T-helper 9 cell (primary cell): ENCODE results near the gene RIN3.

Experiments
- DNase-seq: peaks from one replicate; pipeline ENCODE4 v3.0.0-alpha.2; 2020

RIN3 gene

DNA sequence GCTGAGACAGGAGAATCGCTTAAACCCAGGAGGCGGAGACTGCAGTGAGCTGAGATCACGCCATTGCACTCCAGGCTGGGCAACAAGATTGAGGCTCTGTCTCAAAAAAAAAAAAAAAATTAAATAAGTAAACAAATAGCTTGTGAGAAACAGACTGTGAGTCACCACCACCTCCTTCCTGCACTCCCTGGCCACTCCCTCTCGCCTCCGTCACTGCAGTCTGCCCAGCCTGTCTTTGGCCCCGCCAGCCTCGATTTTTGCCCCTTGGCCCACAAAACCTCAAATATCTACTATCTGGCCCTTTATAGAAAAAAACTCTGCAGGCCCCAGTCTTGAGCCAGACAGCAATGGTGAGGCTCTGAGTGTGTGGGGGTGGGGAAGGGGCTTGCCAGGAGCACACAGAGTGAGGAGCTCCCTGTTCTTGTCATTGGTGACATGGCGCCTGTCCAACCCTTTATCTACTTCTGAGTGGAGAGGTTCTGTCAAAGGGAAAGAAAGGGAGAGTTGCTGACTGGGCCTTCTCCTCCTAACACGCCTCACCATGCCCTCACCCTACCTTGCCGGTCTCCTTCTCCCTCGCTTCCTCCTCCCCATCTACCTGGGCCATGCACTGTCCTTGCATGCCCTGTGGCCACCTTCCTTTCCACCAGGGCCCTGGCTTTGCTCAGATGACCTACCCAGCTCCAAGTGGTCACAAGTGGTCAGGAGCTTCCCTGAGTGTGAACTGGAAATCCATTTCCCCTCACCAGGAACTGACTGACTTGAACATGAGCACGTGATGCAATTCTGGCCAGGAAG lies 212.8 kb downstream of the RIN3 start:
- no peak for DNase-seq

DNA sequence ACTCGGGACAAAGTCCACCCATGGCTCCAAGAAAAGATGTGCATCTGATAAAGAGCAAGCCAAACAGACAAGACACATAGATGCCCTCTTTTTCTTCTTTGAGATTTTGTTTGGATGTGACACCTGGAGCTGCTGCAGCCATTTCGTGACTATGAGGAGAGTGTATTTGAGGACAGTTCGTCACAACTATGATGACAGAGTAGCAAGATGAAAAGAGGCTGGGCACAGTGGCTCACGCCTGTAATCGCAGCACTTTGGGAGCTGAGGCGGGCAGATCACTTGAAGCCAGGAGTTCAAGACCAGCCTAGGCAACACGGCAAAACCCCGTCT lies 213.3 kb downstream of the RIN3 start:
- DNase-seq = no peak

DNA sequence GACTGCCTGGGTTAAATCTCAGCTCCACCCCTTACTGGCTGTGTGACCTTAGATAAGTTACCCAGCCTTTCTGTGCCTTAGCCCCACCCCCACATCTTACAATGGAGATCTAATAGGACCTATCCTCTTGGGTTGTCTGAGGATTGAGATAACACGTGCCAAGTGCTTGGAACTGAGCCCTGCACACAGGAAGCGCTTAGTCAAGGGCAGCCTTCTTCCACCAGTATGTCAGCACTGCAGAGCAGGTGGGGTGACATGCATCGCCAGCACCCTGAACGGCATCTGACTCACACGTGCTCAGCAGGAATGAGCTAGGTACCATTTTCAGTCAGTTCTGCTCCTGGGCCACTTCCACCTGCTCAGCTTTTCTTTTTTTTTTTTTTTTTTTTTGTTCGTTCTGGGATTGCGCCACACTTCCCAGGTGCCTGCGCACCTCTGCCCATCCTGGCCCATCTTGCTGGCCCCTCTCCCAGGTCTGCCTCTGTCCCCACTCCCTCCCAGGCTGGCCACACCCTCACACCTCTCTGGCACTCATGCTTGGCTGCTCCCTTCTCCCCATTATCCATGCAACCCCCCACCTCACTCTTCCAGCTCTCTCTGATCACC lies 215.3 kb downstream of the RIN3 start:
- no peak for DNase-seq

DNA sequence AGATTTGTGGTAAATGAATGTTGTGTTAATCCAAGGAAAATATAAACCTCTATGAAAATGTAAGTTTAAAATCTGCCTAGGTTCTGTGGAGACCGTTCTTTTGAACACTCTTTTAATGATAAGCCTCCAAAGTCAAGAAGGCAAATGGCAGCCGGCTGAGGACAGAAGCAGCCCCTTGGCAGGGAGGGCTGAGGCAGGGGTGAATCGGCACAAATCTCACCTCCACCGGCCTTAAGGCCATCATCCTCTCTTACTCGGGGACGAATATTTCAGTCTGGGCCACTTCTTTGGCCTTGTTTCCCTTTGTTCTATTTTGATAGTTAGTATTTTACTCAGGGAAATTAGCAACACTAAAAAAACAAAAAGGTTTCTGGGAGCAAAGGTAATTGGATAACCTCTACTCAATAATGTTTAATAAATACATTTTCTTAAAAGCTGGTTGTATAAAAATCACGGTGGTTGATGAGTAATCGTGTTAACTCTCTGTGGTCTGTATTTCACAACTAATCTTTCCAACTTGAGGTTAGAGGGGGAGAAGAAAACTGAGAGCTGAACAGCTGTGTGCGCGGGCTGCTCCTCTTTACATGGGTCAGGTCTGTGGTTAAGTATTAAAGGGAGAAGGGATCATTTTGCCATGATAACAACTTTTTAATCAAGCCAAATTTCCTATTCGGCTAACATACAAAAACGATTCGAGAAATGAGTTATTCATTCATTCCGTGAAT lies 216.2 kb downstream of the RIN3 start:
- no peak for DNase-seq

DNA sequence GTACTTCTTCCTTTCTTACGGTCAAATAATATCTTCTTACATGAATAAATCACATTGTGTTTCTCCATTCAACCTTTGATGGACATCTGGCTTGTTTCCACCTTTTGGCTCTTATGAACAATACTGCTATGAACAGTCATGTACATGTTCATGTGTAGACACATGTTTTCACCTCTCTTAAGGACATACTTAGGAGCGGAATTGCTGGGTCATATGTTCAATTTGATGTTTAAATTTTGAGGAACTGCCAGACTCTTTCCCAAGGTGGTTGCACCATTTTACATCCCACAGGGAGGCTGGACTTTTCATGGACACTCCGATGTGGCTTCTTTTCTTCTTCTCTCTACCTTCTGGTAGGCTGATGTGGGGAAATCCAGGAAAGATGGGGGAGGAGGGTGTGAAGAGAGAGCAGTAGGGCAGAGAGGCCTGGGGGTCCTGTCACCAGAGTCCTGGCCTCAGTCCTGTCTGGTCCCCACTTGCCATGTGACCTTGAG lies 218.1 kb downstream of the RIN3 start:
- no peak for DNase-seq

DNA sequence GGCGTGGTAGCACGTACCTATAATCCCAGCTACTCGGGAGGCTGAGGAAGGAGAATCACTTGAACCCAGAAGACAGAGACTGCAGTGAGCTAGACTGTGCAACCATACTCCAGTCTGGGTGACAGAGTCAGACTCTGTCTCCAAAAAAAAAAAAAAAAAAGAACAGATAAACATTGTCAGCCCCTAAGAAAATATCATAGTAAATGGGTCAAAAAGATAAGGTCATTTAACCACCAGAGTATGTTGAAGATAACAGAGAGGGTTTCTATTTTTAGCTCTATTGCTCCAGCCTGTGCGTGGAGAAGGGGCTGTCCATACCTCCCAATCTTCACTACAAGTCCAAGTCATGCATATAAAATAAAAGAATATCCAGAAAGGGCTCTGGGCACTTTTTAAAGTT lies 219.4 kb downstream of the RIN3 start:
- DNase-seq = no peak

DNA sequence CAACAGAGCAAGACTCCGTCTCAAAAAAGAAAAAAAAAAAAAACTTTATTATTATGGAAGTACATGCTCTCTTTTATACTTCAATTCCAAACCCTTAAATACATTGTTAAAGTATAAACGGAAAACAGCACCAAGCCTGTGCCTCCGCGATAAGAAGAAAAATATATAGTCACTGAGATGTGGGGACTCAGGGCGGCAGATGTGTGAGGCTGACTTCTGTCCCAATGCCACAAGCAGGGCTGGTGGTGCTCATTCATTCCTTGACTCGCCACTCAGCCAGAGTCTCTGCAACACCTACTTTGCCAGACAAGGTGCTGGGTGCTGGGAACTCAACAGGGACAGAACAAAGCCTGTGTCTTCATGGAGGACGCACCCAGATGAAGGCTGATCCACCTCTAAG lies 221.0 kb downstream of the RIN3 start:
- no peak for DNase-seq

DNA sequence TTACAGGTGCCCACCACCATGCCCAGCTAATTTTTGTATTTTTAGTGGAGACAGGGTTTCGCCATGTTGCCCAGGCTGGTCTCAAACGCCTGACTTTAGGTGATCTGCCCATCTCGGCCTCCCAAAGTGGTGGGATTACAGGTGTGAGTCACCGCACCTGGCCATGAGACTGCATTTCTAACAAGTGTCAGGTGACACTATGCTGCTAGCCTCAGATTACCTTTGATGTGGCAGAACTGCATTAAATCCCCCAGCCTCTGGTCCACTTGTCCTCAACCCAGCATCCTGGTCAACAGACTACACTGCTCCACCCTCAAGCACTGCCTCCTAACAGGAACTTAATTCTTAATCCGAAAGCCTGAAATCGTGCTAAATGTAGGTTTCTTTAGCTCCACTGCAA lies 221.8 kb downstream of the RIN3 start:
- DNase-seq = no peak

DNA sequence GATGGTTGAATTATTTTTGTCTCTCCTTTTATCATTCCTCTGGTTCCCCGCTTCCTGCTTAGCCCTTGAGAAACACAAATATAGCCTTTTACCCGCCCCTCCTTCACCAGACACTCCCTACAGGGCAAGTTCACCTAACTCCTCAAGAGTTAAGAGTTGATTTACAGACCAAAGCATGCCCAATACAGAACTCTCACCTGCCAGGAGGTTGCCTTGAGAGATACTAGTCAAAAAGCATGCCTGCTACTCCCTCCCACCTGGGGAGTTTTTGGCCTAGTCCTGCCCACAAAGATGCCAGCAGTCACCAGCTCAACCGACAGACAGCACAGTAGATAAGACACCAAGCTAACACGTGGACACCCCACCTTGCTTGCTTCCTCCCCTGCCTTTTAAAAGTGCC lies 223.6 kb downstream of the RIN3 start:
- DNase-seq = no peak

DNA sequence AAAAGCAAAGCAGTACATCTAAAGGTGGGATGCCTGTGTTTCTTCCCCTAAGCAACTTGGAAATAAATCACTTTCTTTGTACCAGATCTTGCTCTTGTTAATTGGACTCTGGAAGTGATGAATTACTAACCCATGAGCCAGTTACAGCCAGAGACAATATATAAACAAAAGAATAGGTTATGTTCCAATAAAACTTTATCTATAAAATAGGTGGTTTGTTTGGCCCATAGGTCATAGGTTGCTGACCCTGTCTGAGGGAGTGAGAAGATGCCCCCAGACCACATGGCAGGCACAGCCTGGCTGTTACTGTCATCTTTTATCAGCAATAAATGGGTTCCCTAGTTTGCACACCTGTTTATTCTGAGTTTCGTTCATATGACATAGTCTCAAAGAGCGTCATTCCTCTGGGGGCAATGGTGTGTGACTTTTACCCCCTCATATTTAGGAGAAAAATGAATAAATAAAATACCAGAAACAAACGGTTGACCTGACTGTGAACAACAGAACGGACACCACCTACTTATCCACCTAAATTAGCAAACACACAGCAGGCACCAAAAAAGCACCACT lies 224.1 kb downstream of the RIN3 start:
- DNase-seq = no peak
